DMS79 treated with DMSO at 0.1 percent for 48 hours (cell line): ENCODE results near the gene NPR2.

Experiments
- DNase-seq: peaks from one replicate; lab custom pipeline; 2025; lab: John Stamatoyannopoulos, UW

The NPR2 gene

GRCh38 chr9:35832814-35833213 is 41.4 kb downstream of the NPR2 start:
- DNase-seq: no peak

GRCh38 chr9:35834260-35835215 is 43.1 kb downstream of the NPR2 start:
- no peak for DNase-seq

GRCh38 chr9:35835216-35835632 is 43.8 kb downstream of the NPR2 start:
- no peak for DNase-seq

- no peak for DNase-seq
These were observed 44.4 kb downstream of the NPR2 start for GRCh38 chr9:35835766-35836165.

GRCh38 chr9:35836595-35836994 is 45.2 kb downstream of the NPR2 start:
- DNase-seq: no peak

- DNase-seq: no peak
These were observed 48.5 kb downstream of the NPR2 start for GRCh38 chr9:35839926-35840325.

- DNase-seq: no peak
These were observed 49.7 kb downstream of the NPR2 start for GRCh38 chr9:35840881-35841644.

GRCh38 chr9:35841645-35841900 is 50.2 kb downstream of the NPR2 start:
- no peak for DNase-seq

- DNase-seq: no peak
These were observed 50.8 kb downstream of the NPR2 start for GRCh38 chr9:35842020-35842745.

- no peak for DNase-seq
These were observed 51.4 kb downstream of the NPR2 start for GRCh38 chr9:35842795-35843194.

GRCh38 chr9:35844628-35845270 is 53.4 kb downstream of the NPR2 start:
- no peak for DNase-seq

GRCh38 chr9:35845824-35846771 is 54.7 kb downstream of the NPR2 start:
- no peak for DNase-seq

- DNase-seq: no peak
These were observed 56.6 kb downstream of the NPR2 start for GRCh38 chr9:35847792-35848572.

- DNase-seq: no peak
These were observed 61.0 kb downstream of the NPR2 start for GRCh38 chr9:35852267-35852815.

GRCh38 chr9:35852876-35853865 is 61.8 kb downstream of the NPR2 start:
- no peak for DNase-seq

GRCh38 chr9:35854091-35854762 is 62.8 kb downstream of the NPR2 start:
- no peak for DNase-seq

GRCh38 chr9:35856206-35856605 is 64.8 kb downstream of the NPR2 start:
- no peak for DNase-seq

- DNase-seq: no peak
These were observed 65.5 kb downstream of the NPR2 start for GRCh38 chr9:35856882-35857281.
